ENCODE measurements around the gene EFNB2. TPM values are rescaled to one million over a fixed set of nuclear protein-coding genes. Genes with fewer than 3 reads are reported as not detected.

Gene EFNB2
- total and polyA plus RNA-seq, 11 donors = 7.3 to 20.2 (median 12.7) TPM

- intact Hi-C loops (cut with DNase I) = no loop called here
- Histone ChIP-seq H3K4me3 (no peak overlapping the region), H3K27me3 (no peaks in the 10 kb centered on the region), H3K27ac (no peak overlapping the region), H3K4me1 (peaks cover 0 to 37% (median 24%) of the 10 kb centered on the region in 12 donors), H3K9me3 (peaks cover 0 to 12% (median 0%) of the 10 kb centered on the region in 12 donors), H3K36me3 (peaks cover 0 to 13% (median 1%) of the 10 kb centered on the region in 9 donors)
- DNase-seq (no peak), ATAC-seq (no peak)
- 87 to 95% (median 94%) methylated on average over 6 of the region's 6 CpGs for WGBS, 4 donors
- TF ChIP-seq POLR2A (IDR thresholded peaks at IDR 0.05) (no peak), CTCF (IDR thresholded peaks at IDR 0.05) (no peak)
These were observed 48.3 kb downstream of the EFNB2 start for GRCh38 chr13:106487129-106487528.

GRCh38 chr13:106486287-106486686, 49.2 kb downstream of the EFNB2 start:
- 89 to 93% (median 91%) methylated on average over 2 of the region's 2 CpGs for WGBS, 4 donors
- Histone ChIP-seq H3K27ac (peak overlapping the region in 1 of 12 donors; percentile 84), H3K36me3 (peaks cover 0 to 7% (median 0%) of the 10 kb centered on the region in 9 donors), H3K4me1 (peaks cover 0 to 33% (median 21%) of the 10 kb centered on the region in 12 donors), H3K27me3 (no peaks in the 10 kb centered on the region), H3K4me3 (no peak overlapping the region), H3K9me3 (peaks cover 0 to 12% (median 0%) of the 10 kb centered on the region in 12 donors)
- ATAC-seq = no peak
- intact Hi-C loops (cut with DNase I) = no loop called here
- DNase-seq = no peak
- TF ChIP-seq POLR2A (IDR thresholded peaks at IDR 0.05) = no peak
- no peak for TF ChIP-seq CTCF (IDR thresholded peaks at IDR 0.05)

- intact Hi-C loops (cut with DNase I) = no loop called here
- Histone ChIP-seq H3K4me3 (peak overlapping the region in 8 of 12 donors; percentile 9 to 43 (median 27)), H3K9me3 (peaks cover 0 to 12% (median 0%) of the 10 kb centered on the region in 12 donors), H3K27ac (peak overlapping the region in 10 of 12 donors; percentile 2 to 84 (median 24)), H3K36me3 (no peaks in the 10 kb centered on the region), H3K4me1 (peaks cover 0 to 44% (median 20%) of the 10 kb centered on the region in 12 donors), H3K27me3 (no peaks in the 10 kb centered on the region)
- ATAC-seq (peak in 3 of 4 donors; percentile 61 to 64 (median 64)), DNase-seq (peak in 3 of 5 donors; percentile 37 to 58 (median 48))
- TF ChIP-seq POLR2A (IDR thresholded peaks at IDR 0.05) (no peak), CTCF (IDR thresholded peaks at IDR 0.05) (no peak)
- WGBS, 4 donors = 3 to 6% (median 5%) methylated on average over 12 of the region's 12 CpGs
These were observed 50.8 kb downstream of the EFNB2 start for GRCh38 chr13:106484537-106485193.

- H3K27ac ChIP-seq = peak overlapping the region in 5 of 12 donors; percentile 2 to 84 (median 29)
- ATAC-seq (peak in 2 of 4 donors; percentile 8 to 12), DNase-seq (no peak)
- WGBS, 4 donors = 59 to 68% (median 66%) methylated on average over 9 of the region's 9 CpGs
- H3K4me1 ChIP-seq = peaks cover 0 to 44% (median 20%) of the 10 kb centered on the region in 12 donors
- no peak for TF ChIP-seq CTCF (IDR thresholded peaks at IDR 0.05)
- no peak for TF ChIP-seq POLR2A (IDR thresholded peaks at IDR 0.05)
- no peaks in the 10 kb centered on the region for H3K27me3 ChIP-seq
- H3K36me3 ChIP-seq = no peaks in the 10 kb centered on the region
- H3K9me3 ChIP-seq = peaks cover 0 to 12% (median 0%) of the 10 kb centered on the region in 12 donors
- intact Hi-C loops (cut with DNase I) = no loop called here
- peak overlapping the region in 2 of 12 donors; percentile 36 to 40 for H3K4me3 ChIP-seq
These were observed 51.4 kb downstream of the EFNB2 start for GRCh38 chr13:106484084-106484483.
